Measurements from ENCODE around the gene GDF15. TPM values are rescaled to one million over a fixed set of nuclear protein-coding genes. Genes with fewer than 3 reads are reported as not detected.
A peak's percentile ranks its signal among the peaks of the same experiment; 100 is the strongest.

GDF15 gene
- total and polyA plus RNA-seq, 8 donors, result 15.7 to 180 (median 34.6) TPM

GRCh38 chr19:18427743-18428113 is 41.8 kb downstream of the GDF15 start:
- Histone ChIP-seq H3K4me1 (peaks cover 10 to 45% of the 10 kb centered on the region in 2 donors), H3K4me3 (no peak overlapping the region), H3K36me3 (peaks cover 0 to 9% of the 10 kb centered on the region in 2 donors), H3K27ac (no peak overlapping the region), H3K27me3 (peaks cover 0 to 16% of the 10 kb centered on the region in 2 donors), H3K9me3 (no peaks in the 10 kb centered on the region)
- ATAC-seq, result no peak
- no peak for DNase-seq
- intact Hi-C loops (cut with DNase I), result no loop called here
- TF ChIP-seq CTCF (IDR thresholded peaks at IDR 0.05), result no peak

- Histone ChIP-seq H3K4me1 (peaks cover 15 to 46% of the 10 kb centered on the region in 2 donors), H3K4me3 (no peak overlapping the region), H3K36me3 (peaks cover 0 to 9% of the 10 kb centered on the region in 2 donors), H3K27me3 (peaks cover 0 to 21% of the 10 kb centered on the region in 2 donors), H3K9me3 (no peaks in the 10 kb centered on the region), H3K27ac (peak overlapping the region; percentile 48 to 70)
- no peak for ATAC-seq
- no peak for DNase-seq
- intact Hi-C loops (cut with DNase I), result no loop called here
- TF ChIP-seq CTCF (IDR thresholded peaks at IDR 0.05), result no peak
These were observed 42.3 kb downstream of the GDF15 start for GRCh38 chr19:18428173-18428786.

- peak overlapping the region; percentile 48 to 70 for H3K27ac ChIP-seq
- TF ChIP-seq CTCF (IDR thresholded peaks at IDR 0.05), result no peak
- peaks cover 0 to 9% of the 10 kb centered on the region in 2 donors for H3K36me3 ChIP-seq
- peaks cover 15 to 45% of the 10 kb centered on the region in 2 donors for H3K4me1 ChIP-seq
- intact Hi-C loops (cut with DNase I), result no loop called here
- H3K27me3 ChIP-seq, result peaks cover 0 to 29% of the 10 kb centered on the region in 2 donors
- ATAC-seq (peak; percentile 64), DNase-seq (peak; percentile 74 to 93 (median 85))
- peak overlapping the region; percentile 22 to 37 for H3K4me3 ChIP-seq
- no peaks in the 10 kb centered on the region for H3K9me3 ChIP-seq
These were observed 43.1 kb downstream of the GDF15 start for GRCh38 chr19:18428787-18429674.

DNA sequence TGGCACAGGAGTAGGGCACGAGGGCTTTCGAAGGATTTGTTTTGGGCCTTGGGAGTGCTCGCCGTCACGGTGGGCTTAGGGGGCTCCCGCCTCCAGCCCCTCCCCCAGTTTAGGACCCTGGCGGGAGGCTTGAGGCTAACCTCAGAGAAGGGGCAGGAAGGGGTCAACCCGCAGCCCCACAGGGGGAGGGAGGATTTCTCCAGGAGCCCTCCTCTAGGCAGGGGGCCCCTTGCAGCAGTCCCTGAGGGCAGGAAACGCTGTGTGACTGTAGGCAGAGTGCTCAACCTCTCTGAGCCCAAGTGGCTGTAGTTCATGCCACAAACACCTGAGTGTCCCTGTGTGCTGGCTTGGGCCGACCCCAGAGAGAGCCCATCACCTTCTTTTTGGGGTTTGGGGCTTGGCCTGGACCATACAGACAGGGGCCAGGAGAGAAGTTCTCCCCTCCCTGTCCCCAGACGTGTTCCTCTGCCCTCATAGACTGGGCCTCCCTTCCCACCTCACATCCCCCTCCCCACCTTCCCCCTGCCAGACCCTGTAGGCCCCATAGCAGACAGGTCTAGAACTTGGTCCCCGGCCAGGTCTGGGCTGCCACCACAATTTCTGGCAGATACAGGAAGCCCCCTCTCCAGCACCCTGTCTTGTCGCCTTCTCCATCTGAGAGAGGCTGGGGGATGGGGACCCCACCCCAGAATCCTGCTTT is 43.9 kb downstream of the GDF15 start:
- Histone ChIP-seq H3K4me1 (peaks cover 15 to 49% of the 10 kb centered on the region in 2 donors), H3K9me3 (no peaks in the 10 kb centered on the region), H3K36me3 (peaks cover 0 to 9% of the 10 kb centered on the region in 2 donors), H3K4me3 (no peak overlapping the region), H3K27me3 (peaks cover 0 to 37% of the 10 kb centered on the region in 2 donors), H3K27ac (peak overlapping the region; percentile 48 to 70)
- TF ChIP-seq CTCF (IDR thresholded peaks at IDR 0.05), result no peak
- ATAC-seq (no peak), DNase-seq (no peak)
- intact Hi-C loops (cut with DNase I), result no loop called here
